CD4-positive, alpha-beta T cell (primary cell): ENCODE data around the gene NUDT22. TPM values are rescaled to one million over a fixed set of nuclear protein-coding genes. Genes with fewer than 3 reads are reported as not detected.

Experiments used
- ATAC-seq: fragments of 200-7000 bp; cut with Tn5 transposase; one replicate; pipeline ENCODE4 v1.10.0; 2022; ENCODE audit warnings: mild to moderate bottlenecking; ENCODE audit not compliant: poor library complexity
- CTCF ChIA-PET: fragments of 350-600 bp; sonication (Branson Sonifier 250); formaldehyde crosslinking; loops from one replicate; lab custom pipeline; 2021; ENCODE audit warnings: antibody characterized with exemption, inconsistent platforms; lab: Charles Lee
- POLR2A ChIA-PET: fragments of 350-600 bp; sonication (Branson Sonifier 250); formaldehyde crosslinking; loops from one replicate; lab custom pipeline; 2021; ENCODE audit warnings: antibody characterized with exemption, inconsistent platforms; lab: Charles Lee
- DNase-seq, 14 experiments: peaks; one replicate each; pipeline ENCODE4 v3.0.0-alpha.2; 2013 to 2020; ENCODE audit warnings: mixed read lengths in 2 of 14
- H3K27ac ChIP-seq, 2 donors: one replicate each; pipeline versions ENCODE4 v1.5.1 to v1.7.0; 2013; ENCODE audit warnings: low read length in 2 of 2, low read depth in 1 of 2, mild to moderate bottlenecking in 1 of 2
- H3K27me3 ChIP-seq, 2 experiments: 1 replicate in 1 of 2; 2 replicates in 1 of 2; pipeline versions ENCODE4 v1.6.1 to v1.7.0; 2013; ENCODE audit warnings: low read length in 2 of 2, control low read depth in 1 of 2, mild to moderate bottlenecking in 1 of 2, moderate library complexity in 1 of 2; ENCODE audit not compliant: insufficient read depth in 2 of 2, control insufficient read depth in 1 of 2
- H3K36me3 ChIP-seq: one replicate; pipeline ENCODE4 v1.6.1; 2013; ENCODE audit warnings: low read length, control low read depth; ENCODE audit not compliant: insufficient read depth
- H3K4me1 ChIP-seq: one replicate; pipeline ENCODE4 v1.6.1; 2013; ENCODE audit warnings: low read length, control low read depth; ENCODE audit not compliant: insufficient read depth
- H3K4me3 ChIP-seq: one replicate; pipeline ENCODE4 v1.5.1; 2013; ENCODE audit warnings: mild to moderate bottlenecking, low read length, moderate library complexity
- H3K9me3 ChIP-seq, 2 experiments: 1 replicate in 1 of 2; 2 replicates in 1 of 2; pipeline versions ENCODE4 v1.6.1 to v1.7.0; 2013; ENCODE audit warnings: low read length in 2 of 2, mild to moderate bottlenecking in 2 of 2, control low read depth in 1 of 2, moderate library complexity in 1 of 2; ENCODE audit not compliant: control insufficient read depth in 1 of 2, insufficient read depth in 1 of 2
- H3K27ac Mint-ChIP-seq: one replicate; pipeline ENCODE4 v1.8.0; 2020; ENCODE audit warnings: mixed read lengths
- H3K27me3 Mint-ChIP-seq: one replicate; pipeline ENCODE4 v1.8.0; 2021; ENCODE audit warnings: mixed read lengths
- H3K36me3 Mint-ChIP-seq: one replicate; pipeline ENCODE4 v1.8.0; 2021; ENCODE audit warnings: low read depth, mixed read lengths
- H3K4me1 Mint-ChIP-seq: one replicate; pipeline ENCODE4 v1.8.0; 2021; ENCODE audit warnings: low read depth, mixed read lengths
- H3K4me3 Mint-ChIP-seq: one replicate; pipeline ENCODE4 v1.8.0; 2020; ENCODE audit warnings: mild to moderate bottlenecking, mixed read lengths
- H3K9me3 Mint-ChIP-seq: one replicate; pipeline ENCODE4 v1.8.0; 2020; ENCODE audit warnings: mixed read lengths
- CTCF ChIP-seq: fragments of 200-600 bp; IDR thresholded peaks from one replicate; pipeline ENCODE4 v1.8.0; 2022; ENCODE audit warnings: antibody characterized with exemption, mild to moderate bottlenecking
- intact Hi-C, 2 experiments: fragments of 100-400 bp; cut with DNase I in 1 of 2; cut with micrococcal nuclease in 1 of 2; formaldehyde crosslinking; loops; one replicate each; pipeline versions ENCODE4 v1.15.1 to v1.9.0; 2023 to 2025; cut with DNase I, micrococcal nuclease
- total RNA-seq, 174 experiments: library from RNA in 2 of 174; stranded (reverse) in 2 of 174; gene quantifications; one replicate each; pipeline ENCODE4 v1.2.3 and lab custom pipeline; 2021 to 2026

NUDT22 gene
- total RNA-seq, 2 experiments from 2014 or later = 26.8 to 26.9 TPM

- Histone ChIP-seq H3K36me3 (peaks cover 16% of the 10 kb centered on the region), H3K4me1 (peaks cover 33% of the 10 kb centered on the region), H3K4me3 (no peak overlapping the region), H3K9me3 (no peaks in the 10 kb centered on the region), H3K27ac (no peak overlapping the region), H3K27me3 (no peaks in the 10 kb centered on the region)
- Mint-ChIP-seq H3K9me3 (no peaks in the 10 kb centered on the region), H3K27ac (no peak overlapping the region), H3K4me3 (no peak overlapping the region), H3K36me3 (peaks cover 13% of the 10 kb centered on the region), H3K4me1 (peaks cover 8% of the 10 kb centered on the region), H3K27me3 (no peaks in the 10 kb centered on the region)
- intact Hi-C loops = loop anchor here in 1 of 2 experiments (10.0 kb wide), 1 partner anchor 399 kb away; no protein-coding TSS in a partner anchor
- ChIA-PET CTCF (no interaction called here), POLR2A (interaction anchor here (0.6 to 1.1 kb wide), 3 partner anchors 10 to 15 kb away, joined by 3 to 4 read pairs (median 3); no protein-coding TSS in a partner anchor)
- ATAC-seq (no peak), DNase-seq (no peak)
- TF ChIP-seq CTCF = no peak
Observed at GRCh38 chr11:64255135-64256128, 29.4 kb downstream of the NUDT22 start.

GRCh38 chr11:64256300-64256699, 30.2 kb downstream of the NUDT22 start:
- CTCF ChIA-PET = no interaction called here
- peaks cover 13% of the 10 kb centered on the region for H3K36me3 Mint-ChIP-seq
- POLR2A ChIA-PET = interaction anchor here (1.1 kb wide), 2 partner anchors 11 to 14 kb away, joined by 3 to 4 read pairs; no protein-coding TSS in a partner anchor

More at GRCh38 chr11:64256300-64256699, 30.2 kb downstream of the NUDT22 start:
- no peak overlapping the region for H3K4me3 Mint-ChIP-seq
- H3K9me3 Mint-ChIP-seq = no peaks in the 10 kb centered on the region
- intact Hi-C loops = loop anchor here in 1 of 2 experiments (10.0 kb wide), 1 partner anchor 399 kb away; no protein-coding TSS in a partner anchor
- no peak overlapping the region for H3K4me3 ChIP-seq
- H3K27me3 Mint-ChIP-seq = no peaks in the 10 kb centered on the region
- H3K4me1 ChIP-seq = peaks cover 25% of the 10 kb centered on the region
- no peak overlapping the region for H3K27ac Mint-ChIP-seq
- no peak for TF ChIP-seq CTCF
- no peaks in the 10 kb centered on the region for H3K9me3 ChIP-seq
- H3K4me1 Mint-ChIP-seq = peaks cover 8% of the 10 kb centered on the region
- no peak overlapping the region for H3K27ac ChIP-seq
- DNase-seq (no peak), ATAC-seq (no peak)
- no peaks in the 10 kb centered on the region for H3K27me3 ChIP-seq
- H3K36me3 ChIP-seq = peaks cover 16% of the 10 kb centered on the region
